HepG2 (cell line): Measurements from ENCODE around the gene SPTAN1. TPM values are rescaled to one million over a fixed set of nuclear protein-coding genes. Genes with fewer than 3 reads are reported as not detected.
A peak's percentile ranks its signal among the peaks of the same experiment; 100 is the strongest.

ENCODE experiments used
- ATAC-seq: fragments of 200-7000 bp; cut with Tn5 transposase; 3 replicates; pipeline ENCODE4 v1.9.1; 2020; ENCODE audit warnings: mild to moderate bottlenecking, moderate library complexity
- BruUV-seq: library from RNA; stranded (reverse); fragments of 400-500 nt; replicated peaks from 2 replicates; lab custom pipeline; 2021; lab: Mats Ljungman, UMichigan
- CTCF ChIA-PET: fragments of 300-600 bp; formaldehyde crosslinking; extraction: SDS; loops from one replicate; lab custom pipeline; 2021; ENCODE audit warnings: low total read pairs, inconsistent platforms, low intra/inter-chr PET ratio; lab: Yijun Ruan, JAX
- POLR2A ChIA-PET: fragments of 350-600 bp; sonication (Branson Sonifier 250); formaldehyde crosslinking; loops from one replicate; lab custom pipeline; 2020; ENCODE audit warnings: antibody characterized with exemption, inconsistent platforms; lab: Yijun Ruan, JAX
- DNase-seq: peaks from one replicate; pipeline ENCODE4 v3.0.0-alpha.2; 2015; ENCODE audit warnings: low spot score
- FAIRE-seq: peaks from 3 replicates; lab custom pipeline; 2011; peaks lifted over from hg19 to GRCh38; lab: Jason Lieb, UNC
- H2AFZ ChIP-seq: one replicate; pipeline ENCODE4 v1.6.1; 2011; ENCODE audit warnings: low read length, inconsistent platforms
- H3K27ac ChIP-seq: fragments of 300-600 bp; 3 replicates; pipeline ENCODE4 v1.8.0; 2011; ENCODE audit warnings: mixed run types, mild to moderate bottlenecking, mixed read lengths, low read length, inconsistent platforms; ENCODE audit not compliant: insufficient read depth; ENCODE audit errors: extremely low read length
- H3K27me3 ChIP-seq, 2 experiments: fragments of 200-600 bp in 1 of 2; 2 replicates in 1 of 2; 3 replicates in 1 of 2; pipeline versions ENCODE4 v1.6.0 to v1.8.0; 2011; ENCODE audit warnings: low read length in 2 of 2, mild to moderate bottlenecking in 2 of 2, moderate library complexity in 2 of 2, inconsistent platforms in 1 of 2; ENCODE audit not compliant: insufficient read depth in 2 of 2, control insufficient read depth in 1 of 2
- H3K36me3 ChIP-seq, 2 experiments: fragments of 200-600 bp in 1 of 2; replicated peaks in 1 of 2; 2 replicates in 1 of 2; 3 replicates in 1 of 2; pipeline versions ENCODE4 v1.5.1 to v1.8.0; 2011; ENCODE audit warnings: low read length in 2 of 2, inconsistent platforms in 1 of 2; ENCODE audit not compliant: insufficient read depth in 2 of 2, control insufficient read depth in 1 of 2
- H3K4me1 ChIP-seq: 2 replicates; pipeline ENCODE4 v1.5.1; 2012; ENCODE audit warnings: low read length, inconsistent platforms; ENCODE audit not compliant: insufficient read depth
- H3K4me2 ChIP-seq: 2 replicates; pipeline ENCODE4 v1.6.0; 2011; ENCODE audit warnings: low read depth, low read length, inconsistent platforms
- H3K4me3 ChIP-seq, 3 experiments: fragments of 200-600 bp in 1 of 3; sonication (generic), shearing (Covaris generic) in 1 of 3; replicated peaks in 1 of 3; 2 replicates each; pipeline ENCODE4 v1.5.1; 2011 to 2016; ENCODE audit warnings: low read length in 3 of 3, inconsistent platforms in 2 of 3, low read depth in 2 of 3, mild to moderate bottlenecking in 2 of 3, control low read depth in 1 of 3, mixed read lengths in 1 of 3; ENCODE audit not compliant: insufficient read depth in 1 of 3
- H3K79me2 ChIP-seq: one replicate; pipeline ENCODE4 v1.6.1; 2011; ENCODE audit warnings: low read length, inconsistent platforms; ENCODE audit not compliant: insufficient read depth
- H3K9ac ChIP-seq: 2 replicates; pipeline ENCODE4 v1.6.0; 2011; ENCODE audit warnings: mild to moderate bottlenecking, low read depth, low read length, inconsistent platforms; ENCODE audit not compliant: insufficient read depth
- H3K9me3 ChIP-seq: 2 replicates; pipeline ENCODE4 v1.5.1; 2012; ENCODE audit warnings: mild to moderate bottlenecking, low read length
- H4K20me1 ChIP-seq: 2 replicates; pipeline ENCODE4 v1.6.0; 2011; ENCODE audit warnings: inconsistent platforms, mild to moderate bottlenecking, low read length, moderate library complexity; ENCODE audit not compliant: insufficient read depth
- BATF2 ChIP-seq: sonication (generic); formaldehyde crosslinking; IDR thresholded peaks from 2 replicates; pipeline ENCODE4 v1.8.0; 2022; ENCODE audit warnings: mild to moderate bottlenecking, missing genetic modification reagents, moderate library complexity
- CENPX ChIP-seq: sonication (generic); formaldehyde crosslinking; IDR thresholded peaks from 2 replicates; pipeline ENCODE4 v1.9.0; 2021; ENCODE audit warnings: mild to moderate bottlenecking, missing genetic modification reagents, moderate library complexity
- DNMT3B ChIP-seq: conservative IDR thresholded peaks from 2 replicates; pipeline ENCODE4 v1.6.1; 2016; ENCODE audit warnings: missing biosample characterization, control low read depth
- HNRNPLL ChIP-seq: fragments of 200-400 bp; formaldehyde crosslinking; IDR thresholded peaks from 2 replicates; pipeline ENCODE4 v1.6.1; 2017; ENCODE audit warnings: mild to moderate bottlenecking, low read depth, low read length; ENCODE audit not compliant: poor library complexity, severe bottlenecking
- HOMEZ ChIP-seq: IDR thresholded peaks from 2 replicates; pipeline ENCODE4 v1.6.1; 2016; ENCODE audit warnings: low read depth
- MED1 ChIP-seq: sonication (generic); formaldehyde crosslinking; IDR thresholded peaks from 2 replicates; pipeline ENCODE4 v1.4.0; 2020; ENCODE audit warnings: missing genetic modification reagents
- NPAS2 ChIP-seq: sonication (generic); formaldehyde crosslinking; IDR thresholded peaks from 2 replicates; pipeline ENCODE4 v1.8.0; 2022; ENCODE audit warnings: mild to moderate bottlenecking, missing genetic modification reagents, borderline replicate concordance
- ZBTB34 ChIP-seq: sonication (generic); formaldehyde crosslinking; IDR thresholded peaks from 2 replicates; pipeline ENCODE4 v1.8.0; 2022; ENCODE audit warnings: mild to moderate bottlenecking, missing genetic modification reagents
- ZNF207 ChIP-seq: fragments of 450-650 bp; IDR thresholded peaks from 2 replicates; pipeline ENCODE4 v1.6.1; 2016; ENCODE audit warnings: antibody characterized with exemption, borderline replicate concordance
- ZNF264 ChIP-seq: sonication (generic); formaldehyde crosslinking; IDR thresholded peaks from 2 replicates; pipeline ENCODE4 v1.4.0; 2020; ENCODE audit warnings: missing genetic modification reagents
- ZNF530 ChIP-seq: sonication (generic); formaldehyde crosslinking; IDR thresholded peaks from 2 replicates; pipeline ENCODE4 v1.5.0; 2020; ENCODE audit warnings: low read depth, mild to moderate bottlenecking, missing genetic modification reagents
- whole genome bisulfite sequencing: methylation state at CpG from one replicate; pipeline ENCODE4 v1.1.6; 2017; ENCODE audit warnings: low lambda C conversion rate; 5-methylcytosine and 5-hydroxymethylcytosine counted together
- in situ Hi-C: cut with HindIII; loops from 2 replicates; pipeline ENCODE4 v1.10.0; 2017; ENCODE audit warnings: low pct_unique_long_range_greater_than_20kb; ENCODE audit not compliant: extremely low pct_ligation_motif_present
- intact Hi-C: fragments of 100-400 bp; cut with micrococcal nuclease; formaldehyde crosslinking; loops from one replicate; pipeline ENCODE4 v1.10.0; 2022; ENCODE audit not compliant: unreplicated experiment
- polyA plus RNA-seq, 8 experiments: library from polyadenylated mRNA; depleted of rRNA in 3 of 8; stranded (reverse) in 7 of 8; unstranded in 1 of 8; fragments of >200 nt; fragmentation: Illumina TruSeq in 4 of 8; extraction: Trizol in 4 of 8; gene quantifications; 2 replicates each; pipeline versions ENCODE4 v1.2.1 to v1.2.3, GENCODE V29; 2011 to 2016; ENCODE audit warnings: low read depth in 4 of 8, missing spikeins in 1 of 8, mixed read lengths in 1 of 8; ENCODE audit not compliant: insufficient read depth in 1 of 8
- total RNA-seq, 5 experiments: library from RNA; depleted of rRNA; stranded (reverse); fragments of >200 nt; fragmentation: Illumina TruSeq; extraction: Trizol; gene quantifications; 2 replicates each; pipeline ENCODE4 v1.2.3, GENCODE V29; 2016; ENCODE audit warnings: low read depth in 1 of 5

The SPTAN1 gene
- total and polyA plus RNA-seq, 2 of the 13 experiments (the other 11 are each of a cell fraction or from before 2014, with no cell fraction given), result 106 to 111 TPM

DNA sequence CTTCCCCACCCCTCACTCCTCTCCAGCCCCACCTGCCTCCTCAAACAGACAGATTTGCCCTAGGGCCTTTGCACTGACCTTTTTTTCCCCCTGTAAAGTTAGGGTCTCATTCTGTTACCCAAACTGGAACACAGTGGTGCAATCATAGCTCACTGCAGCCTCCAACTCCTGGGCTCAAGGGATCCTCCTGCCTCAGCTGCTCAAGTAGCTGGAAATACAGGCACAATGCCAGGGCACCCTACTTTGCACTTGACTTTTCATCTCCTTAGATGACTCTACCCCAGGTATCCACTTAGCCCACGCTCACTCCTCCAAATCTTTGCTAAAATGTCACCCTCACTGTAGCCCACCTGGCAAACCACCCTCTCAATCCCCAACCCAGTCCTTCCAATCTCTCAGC lies 102.1 kb downstream of the SPTAN1 start:
- DNase-seq, result no peak
- CTCF ChIA-PET, result no interaction called here
- Histone ChIP-seq H3K9me3 (no peaks in the 10 kb centered on the region), H2AFZ (no peak overlapping the region), H3K27ac (no peak overlapping the region), H3K4me2 (no peak overlapping the region), H3K4me3 (no peak overlapping the region), H3K9ac (no peak overlapping the region), H3K36me3 (no peaks in the 10 kb centered on the region), H3K27me3 (no peaks in the 10 kb centered on the region), H4K20me1 (no peaks in the 10 kb centered on the region), H3K4me1 (peaks cover 5% of the 10 kb centered on the region; the same call in 1 of the 2 replicates), H3K79me2 (no peaks in the 10 kb centered on the region)
- POLR2A ChIA-PET, result interaction anchor here (2.9 kb wide), 1 partner anchor 19 kb away, joined by 12 read pairs; no protein-coding TSS in a partner anchor
- no TSS peak for BruUV-seq
- no peak for TF ChIP-seq CENPX (CRISPR knock-in tag)
- TF ChIP-seq ZNF530, result no peak
- TF ChIP-seq ZNF264 (CRISPR knock-in tag), result no peak
- no peak for FAIRE-seq
- intact Hi-C loops (no loop called here), in situ Hi-C loops (no loop called here)
- 94% methylated on average over 1 of the region's 1 CpG for WGBS
- ATAC-seq, result no peak

DNA sequence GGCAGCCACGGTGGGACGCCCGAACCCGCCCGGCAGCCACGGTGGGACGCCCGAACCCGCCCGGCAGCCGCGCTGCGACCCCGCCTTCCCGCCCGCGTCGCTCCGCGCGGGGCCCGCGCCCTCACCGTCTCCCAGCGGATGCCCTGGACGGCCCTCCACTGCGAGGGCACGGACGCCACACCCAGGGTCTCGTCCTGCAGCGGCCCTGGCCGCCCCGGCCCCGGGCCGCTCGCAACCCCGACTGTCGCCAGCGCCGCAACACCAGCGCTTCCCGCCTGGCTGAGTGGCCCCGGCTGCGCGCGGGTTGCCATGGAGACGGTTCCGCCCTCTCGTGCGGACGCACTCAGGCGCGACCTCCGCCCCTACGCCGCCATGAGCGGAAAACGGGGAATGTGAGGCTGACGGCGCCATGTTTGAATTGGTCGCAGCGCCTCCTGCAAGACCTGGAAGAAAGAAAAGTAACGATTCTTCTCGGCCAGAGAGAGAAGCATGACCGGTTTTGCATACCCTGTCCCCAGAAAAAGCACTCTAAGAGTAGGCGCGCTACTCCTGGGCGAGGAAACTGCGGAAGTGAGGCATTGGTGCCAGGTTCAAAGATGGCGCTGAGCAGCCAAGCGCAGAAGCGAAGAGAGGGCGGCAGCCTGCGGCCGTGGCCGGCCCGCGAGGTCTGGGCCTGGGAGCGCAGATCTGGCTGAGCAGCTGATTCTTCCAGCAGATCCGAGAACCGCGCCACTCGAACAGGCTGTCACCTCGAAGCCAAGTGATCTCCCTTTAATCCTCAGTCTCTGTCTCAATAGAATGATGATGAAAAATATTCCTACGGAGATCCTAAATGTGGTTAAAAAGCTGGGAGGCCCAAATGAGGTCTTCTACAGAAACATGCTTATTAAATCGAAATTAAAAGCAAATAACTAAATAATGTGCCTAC lies 104.3 kb downstream of the SPTAN1 start, which contains the start of gene DYNC2I2:
Gene DYNC2I2 (minus strand): TSS at position 432 of the 928 bp plus-strand sequence. CDS start 121 bp downstream, at position 311.
- Histone ChIP-seq H3K9me3 (no peaks in the 10 kb centered on the region), H3K27me3 (no peaks in the 10 kb centered on the region), H4K20me1 (no peaks in the 10 kb centered on the region), H3K4me1 (peaks cover 5% of the 10 kb centered on the region; the same call in 1 of the 2 replicates), H3K4me3 (peak within 1 kb of the TSS; percentile 68 to 84 (median 73)), H3K27ac (peak within 1 kb of the TSS; percentile 100), H3K9ac (peak within 1 kb of the TSS; percentile 100), H3K79me2 (no peaks in the 10 kb centered on the region), H2AFZ (peak within 1 kb of the TSS; percentile 97), H3K36me3 (no peaks in the 10 kb centered on the region), H3K4me2 (peak within 1 kb of the TSS; percentile 98)
- DNase-seq, result peak; percentile 87
- POLR2A ChIA-PET, result interaction anchor here (1.0 to 2.9 kb wide), 7 partner anchors 21 to 68 kb away, joined by 3 to 12 read pairs (median 4); partner anchors contain the start of genes SET and ZDHHC12
- intact Hi-C loops, result no loop called here
- in situ Hi-C loops, result no loop called here
- TSS peak; percentile 95 for BruUV-seq
- WGBS, result 3% methylated on average over 10 of the region's 86 CpGs
- CTCF ChIA-PET, result no interaction called here
- ATAC-seq, result peak; percentile 98
- peak; percentile 42 for FAIRE-seq
- TF ChIP-seq DNMT3B (CRISPR knock-in tag) (no peak), ZNF207 (no peak), NPAS2 (CRISPR knock-in tag) (no peak), HOMEZ (CRISPR knock-in tag) (no peak), MED1 (CRISPR knock-in tag) (peak; percentile 69), BATF2 (CRISPR knock-in tag) (peak; percentile 79), HNRNPLL (peak; percentile 91), ZBTB34 (no peak)
